ENCODE measurements around the gene WLS.

The WLS gene

GRCh38 chr1:68227598-68227997 lies 4.7 kb downstream of the WLS start:
- no peak for DNase-seq (ENCODE audit: low read depth)

GRCh38 chr1:68225781-68226180 lies 6.5 kb downstream of the WLS start:
- no peak for DNase-seq (ENCODE audit: low read depth)

- no peak for DNase-seq (ENCODE audit: low read depth)
These were observed 8.6 kb downstream of the WLS start for GRCh38 chr1:68223687-68224086.

- DNase-seq (ENCODE audit: low read depth) = no peak
These were observed 10.3 kb downstream of the WLS start for GRCh38 chr1:68221980-68222373.

- DNase-seq (ENCODE audit: low read depth) = no peak
These were observed 11.0 kb downstream of the WLS start for GRCh38 chr1:68221001-68221979.

GRCh38 chr1:68220420-68220819 lies 11.9 kb downstream of the WLS start:
- no peak for DNase-seq (ENCODE audit: low read depth)

GRCh38 chr1:68218490-68218889 lies 13.8 kb downstream of the WLS start:
- no peak for DNase-seq (ENCODE audit: low read depth)

- no peak for DNase-seq (ENCODE audit: low read depth)
These were observed 14.7 kb downstream of the WLS start for GRCh38 chr1:68217618-68218017.

- DNase-seq (ENCODE audit: low read depth) = no peak
These were observed 15.2 kb downstream of the WLS start for GRCh38 chr1:68217060-68217554.

GRCh38 chr1:68216089-68216772 lies 16.1 kb downstream of the WLS start:
- no peak for DNase-seq (ENCODE audit: low read depth)

- DNase-seq (ENCODE audit: low read depth) = no peak
These were observed 18.5 kb downstream of the WLS start for GRCh38 chr1:68213843-68214242.

GRCh38 chr1:68211761-68212380 lies 20.5 kb downstream of the WLS start:
- no peak for DNase-seq (ENCODE audit: low read depth)

GRCh38 chr1:68210829-68211228 lies 21.5 kb downstream of the WLS start:
- no peak for DNase-seq (ENCODE audit: low read depth)

GRCh38 chr1:68210027-68210426 lies 22.3 kb downstream of the WLS start:
- no peak for DNase-seq (ENCODE audit: low read depth)

GRCh38 chr1:68206848-68207689 lies 25.3 kb downstream of the WLS start:
- DNase-seq (ENCODE audit: low read depth) = no peak

GRCh38 chr1:68205794-68206358 lies 26.4 kb downstream of the WLS start:
- no peak for DNase-seq (ENCODE audit: low read depth)

- no peak for DNase-seq (ENCODE audit: low read depth)
These were observed 27.2 kb downstream of the WLS start for GRCh38 chr1:68204977-68205630.

- no peak for DNase-seq (ENCODE audit: low read depth)
These were observed 30.0 kb downstream of the WLS start for GRCh38 chr1:68202239-68202832.

GRCh38 chr1:68201546-68202238 lies 30.6 kb downstream of the WLS start:
- no peak for DNase-seq (ENCODE audit: low read depth)

GRCh38 chr1:68199603-68200002 lies 32.7 kb downstream of the WLS start:
- no peak for DNase-seq (ENCODE audit: low read depth)
